Endothelial cell of umbilical vein (primary cell): ENCODE results near the gene GOLGA6L10. TPM values are rescaled to one million over a fixed set of nuclear protein-coding genes. Genes with fewer than 3 reads are reported as not detected.
"Not testable (repeated sequence)": the region's sequence is repeated elsewhere in the genome, so short reads cannot be mapped to it uniquely, and the experiment has no call there.

Experiments
- BruUV-seq: library from RNA; stranded (reverse); fragments of 400-500 nt; replicated peaks from 2 replicates; lab custom pipeline; 2021; lab: Mats Ljungman, UMichigan
- CTCF ChIA-PET: fragments of 300-600, 350-600 bp; sonication (Branson Sonifier 250); formaldehyde crosslinking; loops from one replicate; lab custom pipeline; 2021; ENCODE audit warnings: antibody characterized with exemption, inconsistent platforms; lab: Charles Lee
- POLR2A ChIA-PET: fragments of 300-600, 350-600 bp; sonication (Branson Sonifier 250); formaldehyde crosslinking; loops from one replicate; lab custom pipeline; 2021; ENCODE audit warnings: antibody characterized with exemption, inconsistent platforms; lab: Charles Lee
- DNase-seq: peaks from one replicate; pipeline ENCODE4 v3.0.0-alpha.2; 2011; ENCODE audit warnings: low read depth, low spot score
- FAIRE-seq: peaks from 2 replicates; lab custom pipeline; 2011; peaks lifted over from hg19 to GRCh38; lab: Jason Lieb, UNC
- H2AFZ ChIP-seq: 2 replicates; pipeline ENCODE4 v1.6.0; 2012; ENCODE audit warnings: low read depth, low read length, control low read depth, inconsistent platforms
- H3K27ac ChIP-seq: 2 replicates; pipeline ENCODE4 v1.5.1; 2011; ENCODE audit warnings: low read depth, mild to moderate bottlenecking, control low read depth, low read length, moderate library complexity; ENCODE audit not compliant: insufficient read depth
- H3K27me3 ChIP-seq, 2 experiments: 2 replicates each; pipeline versions ENCODE4 v1.6.0 to v1.6.1; 2011; ENCODE audit warnings: low read length in 2 of 2, mixed read lengths in 1 of 2; ENCODE audit not compliant: control insufficient read depth in 2 of 2, insufficient read depth in 2 of 2
- H3K36me3 ChIP-seq, 2 experiments: 2 replicates in 1 of 2; 3 replicates in 1 of 2; pipeline ENCODE4 v1.5.1; 2011; ENCODE audit warnings: low read length in 2 of 2, mild to moderate bottlenecking in 1 of 2, moderate library complexity in 1 of 2; ENCODE audit not compliant: control insufficient read depth in 2 of 2, insufficient read depth in 2 of 2; ENCODE audit errors: extremely low read depth in 1 of 2
- H3K4me1 ChIP-seq: 3 replicates; pipeline ENCODE4 v1.5.1; 2011; ENCODE audit warnings: mild to moderate bottlenecking, low read length; ENCODE audit not compliant: control insufficient read depth, insufficient read depth; ENCODE audit errors: extremely low read depth
- H3K4me2 ChIP-seq: 2 replicates; pipeline ENCODE4 v1.6.1; 2011; ENCODE audit warnings: low read length, control low read depth, mixed read lengths; ENCODE audit not compliant: insufficient read depth
- H3K4me3 ChIP-seq, 3 experiments: fragments of 200-600 bp in 1 of 3; sonication (generic), shearing (Covaris generic) in 1 of 3; replicated peaks in 1 of 3; 2 replicates each; pipeline ENCODE4 v1.5.1; 2011 to 2016; ENCODE audit warnings: control low read depth in 3 of 3, low read length in 3 of 3, mild to moderate bottlenecking in 2 of 3, inconsistent platforms in 1 of 3, low read depth in 1 of 3, moderate library complexity in 1 of 3; ENCODE audit not compliant: insufficient read depth in 1 of 3
- H3K79me2 ChIP-seq: 2 replicates; pipeline ENCODE4 v1.6.0; 2012; ENCODE audit warnings: low read length, inconsistent platforms; ENCODE audit not compliant: control insufficient read depth, insufficient read depth
- H3K9ac ChIP-seq: replicated peaks from 2 replicates; pipeline ENCODE3; 2011; ENCODE audit warnings: low read length, control low read depth; ENCODE audit not compliant: insufficient read depth; ENCODE audit errors: extremely low read depth
- H3K9me1 ChIP-seq: replicated peaks from 3 replicates; pipeline ENCODE4 v1.6.0; 2011; ENCODE audit warnings: mild to moderate bottlenecking, low read length; ENCODE audit not compliant: control insufficient read depth, insufficient read depth; ENCODE audit errors: extremely low read depth
- H3K9me3 ChIP-seq: replicated peaks from 2 replicates; pipeline ENCODE4 v1.5.1; 2012; ENCODE audit warnings: low read length, inconsistent platforms; ENCODE audit not compliant: control insufficient read depth, insufficient read depth
- H4K20me1 ChIP-seq: replicated peaks from 2 replicates; pipeline ENCODE3; 2011; ENCODE audit warnings: mild to moderate bottlenecking, low read length; ENCODE audit not compliant: control insufficient read depth, insufficient read depth; ENCODE audit errors: extremely low read depth
- dilution Hi-C: fragments of 300-500 bp; cut with MboI; formaldehyde crosslinking; loops from one replicate; pipeline ENCODE4 v1.15.0; 2019; ENCODE audit warnings: low sequenced_read_pairs; ENCODE audit not compliant: extremely low pct_ligation_motif_present
- intact Hi-C: fragments of 100-400 bp; cut with micrococcal nuclease; formaldehyde crosslinking; loops from one replicate; pipeline ENCODE4 v1.10.0; 2022
- polyA plus RNA-seq, 4 experiments: library from polyadenylated mRNA; depleted of rRNA in 3 of 4; stranded (reverse) in 3 of 4; unstranded in 1 of 4; fragments of >200 nt; gene quantifications; 2 replicates each; pipeline versions ENCODE4 v1.2.1 to v1.2.3, GENCODE V29; 2011 to 2012; ENCODE audit warnings: missing spikeins in 1 of 4
- total RNA-seq: library from RNA; stranded (reverse); gene quantifications from 2 replicates; pipeline ENCODE4 v1.2.3, GENCODE V29; 2021

Gene GOLGA6L10
- total and polyA plus RNA-seq, 2 donors (not counting 3 experiments of a cell fraction or from before 2014, with no cell fraction given) = 1.2 to 3.9 TPM

DNA sequence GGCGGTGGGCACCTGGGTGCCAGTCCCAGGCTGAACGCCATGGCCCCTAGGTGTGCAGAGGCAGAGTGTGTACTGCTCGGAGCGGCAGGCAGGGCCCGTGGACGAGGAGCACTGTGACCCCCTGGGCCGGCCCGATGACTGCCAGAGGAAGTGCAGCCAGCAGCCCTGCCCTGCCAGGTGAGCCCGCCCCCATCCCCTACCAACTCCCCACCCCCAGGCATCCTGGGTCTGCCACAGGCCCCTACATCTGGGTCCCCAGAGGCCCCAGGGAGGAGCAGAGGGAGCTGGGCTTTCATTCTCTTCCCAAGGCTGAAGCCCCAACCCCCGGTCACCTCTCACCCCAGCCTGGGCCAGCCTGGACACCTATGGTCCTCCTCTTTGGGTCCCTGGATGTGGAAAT is 23.6 kb downstream of the GOLGA6L10 start:
- CTCF ChIA-PET, H3K4me1 ChIP-seq, intact Hi-C loops, H3K9me1 ChIP-seq, H3K9ac ChIP-seq, H3K79me2 ChIP-seq, POLR2A ChIA-PET, H4K20me1 ChIP-seq, DNase-seq, H3K36me3 ChIP-seq, dilution Hi-C loops, H3K4me3 ChIP-seq, H2AFZ ChIP-seq, H3K27me3 ChIP-seq, BruUV-seq, H3K9me3 ChIP-seq, H3K4me2 ChIP-seq, FAIRE-seq, H3K27ac ChIP-seq: not testable (repeated sequence)

- H2AFZ ChIP-seq, H3K27me3 ChIP-seq, H3K4me1 ChIP-seq, dilution Hi-C loops, H4K20me1 ChIP-seq, H3K9me1 ChIP-seq, H3K4me2 ChIP-seq, H3K9ac ChIP-seq, H3K27ac ChIP-seq, H3K36me3 ChIP-seq, H3K4me3 ChIP-seq, FAIRE-seq, H3K79me2 ChIP-seq, DNase-seq, H3K9me3 ChIP-seq, CTCF ChIA-PET, POLR2A ChIA-PET, BruUV-seq, intact Hi-C loops: not testable (repeated sequence)
Observed at GRCh38 chr15:82324831-82325230, 24.4 kb downstream of the GOLGA6L10 start.

DNA sequence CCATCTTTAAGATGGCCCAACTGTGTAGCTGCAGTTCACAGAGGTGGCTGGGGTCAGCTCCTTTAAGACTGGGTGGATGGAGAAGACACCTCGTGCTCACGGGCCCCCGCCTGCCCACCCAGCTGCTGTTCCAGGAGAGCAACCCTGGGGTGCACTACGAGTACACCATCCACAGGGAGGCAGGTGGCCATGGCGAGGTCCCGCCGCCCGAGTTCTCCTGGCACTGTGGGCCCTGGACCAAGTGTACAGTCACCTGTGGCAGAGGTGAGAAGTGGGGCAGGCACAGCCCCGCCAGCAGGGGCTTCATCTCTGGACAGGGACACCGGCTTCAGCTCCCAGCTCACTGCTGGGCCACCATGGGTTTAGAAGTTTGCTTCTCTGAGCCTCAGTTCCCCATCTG is 26.8 kb downstream of the GOLGA6L10 start:
- not testable (repeated sequence) for H3K9me3 ChIP-seq, H3K27ac ChIP-seq

DNA sequence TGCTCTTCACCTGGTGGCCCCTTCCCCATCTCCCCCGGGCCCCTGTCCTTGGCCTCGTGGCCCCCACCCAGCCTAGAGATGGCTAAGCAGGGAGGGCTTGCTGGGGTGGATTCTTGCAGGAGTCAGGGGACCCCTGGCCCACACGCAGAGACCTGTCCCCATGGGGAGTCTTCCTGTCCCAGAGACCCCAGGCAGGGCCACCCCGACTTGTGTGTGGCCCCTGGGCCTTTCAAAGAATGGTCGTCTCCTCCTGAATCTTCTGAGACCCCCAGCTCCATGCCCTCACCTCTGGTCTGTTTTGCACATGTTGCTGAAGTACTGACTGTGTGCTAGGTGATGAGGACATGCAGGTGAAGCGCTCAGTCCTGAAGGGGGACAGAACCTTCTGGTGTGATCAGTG is 28.4 kb downstream of the GOLGA6L10 start:
- FAIRE-seq, dilution Hi-C loops: not testable (repeated sequence)

More for the DNA sequence above, 26.8 kb downstream of the GOLGA6L10 start:
- intact Hi-C loops, H3K36me3 ChIP-seq, dilution Hi-C loops, DNase-seq, H4K20me1 ChIP-seq, H3K9me1 ChIP-seq, BruUV-seq, H3K4me2 ChIP-seq, POLR2A ChIA-PET, H2AFZ ChIP-seq, CTCF ChIA-PET, H3K9ac ChIP-seq, H3K79me2 ChIP-seq, H3K4me3 ChIP-seq, FAIRE-seq, H3K4me1 ChIP-seq, H3K27me3 ChIP-seq: not testable (repeated sequence)

More for the DNA sequence above, 28.4 kb downstream of the GOLGA6L10 start:
- POLR2A ChIA-PET, H3K9ac ChIP-seq, H3K36me3 ChIP-seq, intact Hi-C loops, BruUV-seq, H3K4me3 ChIP-seq, H2AFZ ChIP-seq, H3K9me3 ChIP-seq, H3K4me2 ChIP-seq, H3K9me1 ChIP-seq, H3K4me1 ChIP-seq, H3K79me2 ChIP-seq, H4K20me1 ChIP-seq, DNase-seq, H3K27ac ChIP-seq, H3K27me3 ChIP-seq, CTCF ChIA-PET: not testable (repeated sequence)
